Keratinocyte (primary cell): Measurements from ENCODE around the gene TMEM131. TPM values are rescaled to one million over a fixed set of nuclear protein-coding genes. Genes with fewer than 3 reads are reported as not detected.

ENCODE experiments used
- DNase-seq: peaks from one replicate; pipeline ENCODE4 v3.0.0-alpha.2; 2011; ENCODE audit warnings: low read depth, missing footprints, low spot score
- FAIRE-seq: peaks from 2 replicates; lab custom pipeline; 2011; peaks lifted over from hg19 to GRCh38; lab: Jason Lieb, UNC
- H2AFZ ChIP-seq: 2 replicates; pipeline ENCODE4 v1.6.0; 2012; ENCODE audit warnings: low read length, control low read depth, inconsistent platforms; ENCODE audit not compliant: control insufficient read depth
- H3K27ac ChIP-seq: 2 replicates; pipeline ENCODE4 v1.5.1; 2011; ENCODE audit warnings: low read length; ENCODE audit not compliant: control insufficient read depth, insufficient read depth
- H3K27me3 ChIP-seq: 3 replicates; pipeline ENCODE4 v1.6.0; 2011; ENCODE audit warnings: low read length; ENCODE audit not compliant: control insufficient read depth, insufficient read depth; ENCODE audit errors: extremely low read depth
- H3K36me3 ChIP-seq, 2 experiments: 2 replicates in 1 of 2; 3 replicates in 1 of 2; pipeline ENCODE4 v1.5.1; 2011; ENCODE audit warnings: low read length in 2 of 2, mild to moderate bottlenecking in 1 of 2; ENCODE audit not compliant: control insufficient read depth in 2 of 2, insufficient read depth in 2 of 2; ENCODE audit errors: extremely low read depth in 1 of 2
- H3K4me1 ChIP-seq: 3 replicates; pipeline ENCODE4 v1.5.1; 2011; ENCODE audit warnings: low read length; ENCODE audit not compliant: control insufficient read depth, insufficient read depth; ENCODE audit errors: extremely low read depth
- H3K4me2 ChIP-seq: 3 replicates; pipeline ENCODE4 v1.6.0; 2011; ENCODE audit warnings: low read depth, low read length; ENCODE audit not compliant: control insufficient read depth, insufficient read depth; ENCODE audit errors: extremely low read depth
- H3K4me3 ChIP-seq, 3 experiments: fragments of 200-600 bp in 1 of 3; sonication (generic) in 1 of 3; 2 replicates in 2 of 3; 3 replicates in 1 of 3; pipeline ENCODE4 v1.5.1; 2011 to 2016; ENCODE audit warnings: low read length in 3 of 3, mild to moderate bottlenecking in 3 of 3, control low read depth in 2 of 3, inconsistent platforms in 1 of 3, low read depth in 1 of 3, mixed read lengths in 1 of 3, mixed run types in 1 of 3, moderate library complexity in 1 of 3; ENCODE audit not compliant: control insufficient read depth in 2 of 3, insufficient read depth in 2 of 3; ENCODE audit errors: extremely low read depth in 1 of 3
- H3K79me2 ChIP-seq: 2 replicates; pipeline ENCODE4 v1.6.0; 2012; ENCODE audit warnings: low read length; ENCODE audit not compliant: control insufficient read depth, insufficient read depth
- H3K9ac ChIP-seq: 3 replicates; pipeline ENCODE4 v1.6.0; 2011; ENCODE audit warnings: low read length; ENCODE audit not compliant: control insufficient read depth, insufficient read depth; ENCODE audit errors: extremely low read depth
- H3K9me1 ChIP-seq: 3 replicates; pipeline ENCODE4 v1.6.0; 2011; ENCODE audit warnings: low read length; ENCODE audit not compliant: control insufficient read depth, insufficient read depth; ENCODE audit errors: extremely low read depth
- H3K9me3 ChIP-seq: 2 replicates; pipeline ENCODE4 v1.5.1; 2012; ENCODE audit warnings: low read depth, low read length; ENCODE audit not compliant: control insufficient read depth
- H4K20me1 ChIP-seq: 3 replicates; pipeline ENCODE4 v1.6.0; 2011; ENCODE audit warnings: low read length; ENCODE audit not compliant: control insufficient read depth, insufficient read depth; ENCODE audit errors: extremely low read depth
- CTCF ChIP-seq, 3 experiments: IDR thresholded peaks in 1 of 3; conservative IDR thresholded peaks in 1 of 3; optimal IDR thresholded peaks in 1 of 3; 2 replicates in 2 of 3; 3 replicates in 1 of 3; pipeline versions ENCODE3 to v1.5.1; 2011; ENCODE audit warnings: low read length in 3 of 3, mild to moderate bottlenecking in 3 of 3, moderate library complexity in 2 of 3, control low read depth in 1 of 3, inconsistent platforms in 1 of 3; ENCODE audit not compliant: insufficient read depth in 2 of 3; ENCODE audit errors: extremely low read depth in 1 of 3
- EZH2 ChIP-seq: IDR thresholded peaks from one replicate; pipeline ENCODE4 v1.6.1; 2012; ENCODE audit warnings: inconsistent platforms, mild to moderate bottlenecking, low read length, moderate library complexity
- dilution Hi-C: fragments of 300-500 bp; cut with MboI; formaldehyde crosslinking; loops from one replicate; pipeline ENCODE4 v1.7.0; 2020; ENCODE audit warnings: low sequenced_read_pairs; ENCODE audit not compliant: extremely low pct_ligation_motif_present
- polyA plus RNA-seq, 5 experiments: library from polyadenylated mRNA; depleted of rRNA in 3 of 5; stranded (reverse) in 3 of 5; stranded (forward) in 1 of 5; unstranded in 1 of 5; fragments of >200 nt; gene quantifications; 1 replicate in 1 of 5; 2 replicates in 3 of 5; 3 replicates in 1 of 5; pipeline versions ENCODE4 v1.2.1 to v1.2.3, GENCODE V29; 2011 to 2012; ENCODE audit warnings: missing spikeins in 2 of 5, low read depth in 1 of 5, low replicate concordance in 1 of 5

Gene TMEM131
- polyA plus RNA-seq, 1 donor (not counting 4 experiments of a cell fraction or from before 2014, with no cell fraction given), result 25.5 TPM

- Histone ChIP-seq H3K4me3 (no peak overlapping the region), H3K4me1 (peaks cover 10% of the 10 kb centered on the region), H3K27me3 (no peaks in the 10 kb centered on the region), H3K27ac (no peak overlapping the region), H4K20me1 (no peaks in the 10 kb centered on the region), H3K36me3 (no peaks in the 10 kb centered on the region), H3K9me1 (no peaks in the 10 kb centered on the region), H3K4me2 (no peak overlapping the region), H2AFZ (no peak overlapping the region), H3K9ac (no peak overlapping the region), H3K79me2 (no peaks in the 10 kb centered on the region), H3K9me3 (no peaks in the 10 kb centered on the region)
- DNase-seq (no peak), FAIRE-seq (no peak)
- no peak for TF ChIP-seq CTCF (optimal IDR thresholded peaks at IDR 0.05 in 1 of 3, IDR thresholded peaks at IDR 0.05 in 1 of 3, conservative IDR thresholded peaks at IDR 0.05 in 1 of 3; ENCODE audit: extremely low read depth in 1 of 3, insufficient read depth in 2 of 3, low read length in 3 of 3)
- no peak for TF ChIP-seq EZH2
- dilution Hi-C loops, result no loop called here
These were observed 259.0 kb downstream of the TMEM131 start for GRCh38 chr2:97736608-97737330.

- FAIRE-seq (no peak), DNase-seq (no peak)
- H3K4me2 ChIP-seq, result no peak overlapping the region
- peaks cover 10% of the 10 kb centered on the region for H3K4me1 ChIP-seq
- H3K27me3 ChIP-seq, result no peaks in the 10 kb centered on the region
- no peak overlapping the region for H3K27ac ChIP-seq
- no peaks in the 10 kb centered on the region for H3K79me2 ChIP-seq
- no peak overlapping the region for H3K4me3 ChIP-seq
- no peak overlapping the region for H3K9ac ChIP-seq
- no peaks in the 10 kb centered on the region for H3K9me1 ChIP-seq
- no peaks in the 10 kb centered on the region for H3K36me3 ChIP-seq
- dilution Hi-C loops, result no loop called here
- H3K9me3 ChIP-seq, result no peaks in the 10 kb centered on the region
- TF ChIP-seq CTCF (optimal IDR thresholded peaks at IDR 0.05 in 1 of 3, IDR thresholded peaks at IDR 0.05 in 1 of 3, conservative IDR thresholded peaks at IDR 0.05 in 1 of 3; ENCODE audit: extremely low read depth in 1 of 3, insufficient read depth in 2 of 3, low read length in 3 of 3) (no peak), EZH2 (no peak)
- H4K20me1 ChIP-seq, result no peaks in the 10 kb centered on the region
- H2AFZ ChIP-seq, result no peak overlapping the region
These were observed 259.6 kb downstream of the TMEM131 start for GRCh38 chr2:97736185-97736584.
